ENCODE measurements around the gene RIPOR2.
"Not testable (repeated sequence)": the region's sequence is repeated elsewhere in the genome, so short reads cannot be mapped to it uniquely, and the experiment has no call there.

DNA sequence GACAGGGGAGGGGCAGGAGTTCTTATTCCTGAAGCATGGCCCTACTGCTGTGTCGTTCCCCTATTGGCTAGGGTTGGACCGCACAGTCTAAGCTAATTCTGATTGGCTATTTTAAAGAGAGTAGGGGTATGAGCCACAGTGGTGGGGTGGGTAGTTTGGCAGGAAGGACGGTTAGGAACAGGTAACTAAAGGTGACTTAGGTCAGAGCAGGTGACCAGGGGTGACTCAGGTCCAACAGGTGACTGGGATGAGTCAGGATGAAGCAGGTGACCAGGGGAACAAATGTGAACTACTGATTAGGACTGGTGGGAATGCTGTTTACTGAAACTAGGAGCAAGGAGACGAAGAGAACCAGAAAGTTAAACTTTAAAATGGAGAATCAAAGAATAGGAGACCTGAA is 58.0 kb downstream of the RIPOR2 start:
- TF ChIP-seq EZH2 (IDR thresholded peaks at IDR 0.05; ENCODE audit: borderline replicate concordance, control insufficient read depth, low read depth, low read length); CEBPB (IDR thresholded peaks at IDR 0.05; ENCODE audit: borderline replicate concordance in 1 of 2, low read depth in 2 of 2, low read length in 2 of 2); SMC3 (IDR thresholded peaks at IDR 0.05; ENCODE audit: borderline replicate concordance, low read length): not testable (repeated sequence)
- TF ChIP-seq, protein P1, sequence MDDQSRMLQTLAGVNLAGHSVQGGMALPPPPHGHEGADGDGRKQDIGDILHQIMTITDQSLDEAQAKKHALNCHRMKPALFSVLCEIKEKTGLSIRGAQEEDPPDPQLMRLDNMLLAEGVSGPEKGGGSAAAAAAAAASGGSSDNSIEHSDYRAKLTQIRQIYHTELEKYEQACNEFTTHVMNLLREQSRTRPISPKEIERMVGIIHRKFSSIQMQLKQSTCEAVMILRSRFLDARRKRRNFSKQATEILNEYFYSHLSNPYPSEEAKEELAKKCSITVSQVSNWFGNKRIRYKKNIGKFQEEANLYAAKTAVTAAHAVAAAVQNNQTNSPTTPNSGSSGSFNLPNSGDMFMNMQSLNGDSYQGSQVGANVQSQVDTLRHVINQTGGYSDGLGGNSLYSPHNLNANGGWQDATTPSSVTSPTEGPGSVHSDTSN (IDR thresholded peaks at IDR 0.05; ENCODE audit: insufficient replicate concordance, low read depth, low read length), result not testable (repeated sequence)
- TF ChIP-seq, protein P2, sequence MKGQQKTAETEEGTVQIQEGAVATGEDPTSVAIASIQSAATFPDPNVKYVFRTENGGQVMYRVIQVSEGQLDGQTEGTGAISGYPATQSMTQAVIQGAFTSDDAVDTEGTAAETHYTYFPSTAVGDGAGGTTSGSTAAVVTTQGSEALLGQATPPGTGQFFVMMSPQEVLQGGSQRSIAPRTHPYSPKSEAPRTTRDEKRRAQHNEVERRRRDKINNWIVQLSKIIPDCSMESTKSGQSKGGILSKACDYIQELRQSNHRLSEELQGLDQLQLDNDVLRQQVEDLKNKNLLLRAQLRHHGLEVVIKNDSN (IDR thresholded peaks at IDR 0.05; ENCODE audit: borderline replicate concordance, extremely low read length, insufficient read depth, low read depth, low read length), result not testable (repeated sequence)
